Mesenteric fat pad (tissue), 1 donor: ENCODE results near the gene RASA4B. TPM values are rescaled to one million over a fixed set of nuclear protein-coding genes. Genes with fewer than 3 reads are reported as not detected.
A peak's percentile ranks its signal among the peaks of the same experiment; 100 is the strongest.
"Not testable (repeated sequence)": the region's sequence is repeated elsewhere in the genome, so short reads cannot be mapped to it uniquely, and the experiment has no call there.

Source experiments
- DNase-seq: peaks from one replicate; pipeline ENCODE4 v3.0.0-alpha.2; 2020; ENCODE audit warnings: low spot score
- total RNA-seq: library from RNA; stranded (reverse); fragmentation: NEBNext Ultra II Directional; extraction: Animal tissue kit (Norgen Biotek cat#: 25700); gene quantifications from one replicate; pipeline ENCODE4 v1.2.1, GENCODE V29; 2021
- donor health status: DM: yes; HTN: yes; CAD: no.

RASA4B gene
- total RNA-seq, 1 donor from 2014 or later: 16.3 TPM

DNA sequence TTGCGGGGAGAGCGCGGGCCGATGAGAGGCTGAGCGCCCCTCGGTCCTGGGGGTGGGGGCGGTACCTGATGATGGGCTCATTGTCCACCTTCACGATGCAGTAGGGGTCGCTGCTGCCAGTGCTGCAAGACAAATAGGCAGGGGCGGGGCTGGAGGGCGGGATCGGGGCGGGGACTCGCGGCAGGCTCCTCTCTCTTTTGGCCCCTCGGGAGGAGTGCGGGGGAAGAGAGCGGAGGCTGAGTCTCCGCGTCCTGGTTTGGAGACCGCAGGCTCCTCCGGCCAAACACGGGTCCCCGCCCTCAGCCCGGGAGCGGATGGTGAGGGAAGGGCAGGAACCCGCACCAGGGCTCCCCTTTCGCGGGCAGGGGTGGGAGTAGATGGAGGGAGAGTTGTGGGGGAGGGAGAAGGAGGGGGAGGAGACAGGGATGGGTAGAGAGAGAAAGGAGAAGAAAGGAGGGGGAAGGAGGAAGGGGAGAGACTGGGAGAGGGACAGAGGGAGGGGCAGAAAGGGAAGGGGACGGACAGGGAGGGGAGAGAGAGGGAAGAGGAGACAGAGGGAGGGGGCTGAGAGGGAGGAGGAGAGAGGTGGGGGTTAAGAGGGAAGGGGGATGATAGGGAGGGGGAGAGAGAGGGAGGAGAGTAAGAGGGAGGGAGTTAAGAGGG, 5.6 kb downstream of the RASA4B start:
- DNase-seq: not testable (repeated sequence)

DNA sequence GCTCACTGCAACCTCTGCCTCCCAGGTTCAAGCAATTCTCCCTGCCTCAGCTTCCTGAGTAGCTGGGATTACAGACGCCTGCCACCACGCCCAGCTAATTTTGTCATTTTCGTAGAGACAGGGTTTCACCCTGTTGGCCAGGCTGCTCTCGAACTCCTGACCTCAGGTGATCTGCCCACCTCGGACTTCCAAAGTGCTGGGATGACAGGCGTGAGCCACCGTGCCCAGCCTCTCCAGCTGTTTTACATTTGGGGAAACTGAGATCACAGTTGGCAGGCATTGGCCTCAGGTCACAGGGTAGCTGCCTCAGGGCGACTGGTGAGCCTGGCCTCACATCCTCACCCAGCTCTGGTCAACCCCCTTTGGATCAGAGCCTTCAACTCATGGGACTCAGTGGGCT, 7.0 kb downstream of the RASA4B start:
- not testable (repeated sequence) for DNase-seq

DNA sequence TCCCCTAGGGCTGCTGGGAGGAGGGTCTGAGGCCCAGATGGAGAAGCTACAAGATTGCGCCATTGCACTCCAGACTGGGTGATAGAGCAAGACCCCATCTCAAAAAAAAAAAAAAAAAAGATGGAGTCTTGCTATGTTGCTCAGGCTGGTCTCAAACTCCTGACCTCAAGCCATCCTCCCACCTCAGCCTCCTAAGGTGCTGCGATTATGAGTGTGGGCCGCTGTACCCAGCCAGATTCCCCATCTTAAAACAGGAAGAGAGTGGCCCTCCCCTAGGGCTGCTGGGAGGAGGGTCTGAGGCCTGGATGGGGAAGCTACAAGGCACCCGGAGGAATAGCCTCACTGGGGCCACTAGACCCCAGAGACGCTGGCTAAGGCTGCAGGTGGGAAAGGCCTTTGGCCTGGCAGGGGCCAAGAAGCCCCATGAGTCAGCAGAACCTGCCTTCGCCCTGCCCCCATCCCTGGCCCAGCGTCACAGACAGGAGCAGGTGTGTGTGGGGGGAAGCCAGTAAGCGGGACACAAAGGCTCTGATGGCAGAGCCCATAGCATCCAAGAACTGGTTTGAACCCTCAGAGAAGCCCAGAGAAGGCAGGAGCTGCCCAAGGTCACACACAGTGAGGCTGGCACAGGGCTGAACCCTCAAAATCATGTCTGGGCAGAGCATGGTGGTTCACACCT, 10.0 kb downstream of the RASA4B start:
- DNase-seq: not testable (repeated sequence)

DNA sequence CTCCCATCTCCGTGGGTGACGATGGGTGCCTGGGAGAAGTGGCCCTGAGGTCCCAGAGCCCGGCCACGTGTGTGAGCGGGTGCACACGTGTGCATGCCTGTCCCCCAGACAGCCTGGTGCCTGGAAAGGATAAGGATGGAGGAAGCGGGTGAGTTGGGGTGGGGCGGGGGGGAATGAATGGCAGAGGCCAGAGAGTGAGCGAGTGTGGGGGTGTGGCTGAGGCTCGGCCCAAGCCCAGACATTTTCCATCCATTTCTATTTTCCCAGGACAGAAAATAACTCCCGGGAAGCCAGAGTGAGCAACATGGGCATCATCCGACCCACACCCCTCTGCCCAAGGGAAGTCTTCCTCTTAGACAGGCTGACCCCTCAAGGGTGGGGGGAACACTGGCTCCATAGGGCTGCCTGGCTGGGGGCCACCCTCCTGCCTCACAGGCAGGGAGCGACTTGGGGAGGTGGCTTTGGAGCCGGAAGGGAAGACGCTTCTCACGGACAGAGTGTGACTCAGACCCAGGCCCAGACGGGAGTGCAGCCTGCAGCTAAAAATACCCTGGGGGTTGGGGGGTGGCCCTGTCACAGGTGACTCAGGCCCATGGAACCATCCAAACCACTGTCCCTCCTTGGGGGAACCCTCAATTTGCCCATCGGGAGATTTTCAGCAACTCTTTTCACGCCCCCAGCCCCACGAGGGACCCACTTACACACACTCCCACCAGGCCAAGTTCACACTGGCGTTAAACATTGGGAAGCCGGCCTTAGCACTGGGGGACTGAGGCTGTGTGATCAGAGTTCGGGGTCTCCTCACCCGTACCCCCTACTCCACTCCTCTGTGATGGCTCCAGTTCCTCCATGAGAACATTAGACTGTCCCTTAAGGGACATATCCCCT, 12.0 kb downstream of the RASA4B start:
- not testable (repeated sequence) for DNase-seq

DNA sequence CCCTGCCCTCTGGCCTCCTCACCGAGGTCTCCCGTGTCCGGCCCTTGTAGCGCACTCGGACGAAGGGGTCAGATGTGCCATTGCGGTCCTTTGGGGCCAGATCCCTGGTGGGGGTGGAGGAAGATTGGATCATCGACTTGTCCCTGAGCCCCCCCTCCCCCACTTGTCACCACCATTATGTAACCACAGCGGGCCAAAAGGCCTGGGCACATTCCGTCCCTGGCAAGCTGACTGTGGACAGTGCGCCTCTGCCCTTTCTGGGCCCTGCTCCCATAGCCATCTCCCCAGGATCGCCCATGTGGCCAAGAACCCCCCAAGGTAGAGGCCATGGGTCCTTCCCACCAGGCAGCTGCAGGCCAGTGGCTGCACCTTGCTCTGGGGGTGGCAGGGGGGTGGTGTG, 14.4 kb downstream of the RASA4B start:
- not testable (repeated sequence) for DNase-seq

DNA sequence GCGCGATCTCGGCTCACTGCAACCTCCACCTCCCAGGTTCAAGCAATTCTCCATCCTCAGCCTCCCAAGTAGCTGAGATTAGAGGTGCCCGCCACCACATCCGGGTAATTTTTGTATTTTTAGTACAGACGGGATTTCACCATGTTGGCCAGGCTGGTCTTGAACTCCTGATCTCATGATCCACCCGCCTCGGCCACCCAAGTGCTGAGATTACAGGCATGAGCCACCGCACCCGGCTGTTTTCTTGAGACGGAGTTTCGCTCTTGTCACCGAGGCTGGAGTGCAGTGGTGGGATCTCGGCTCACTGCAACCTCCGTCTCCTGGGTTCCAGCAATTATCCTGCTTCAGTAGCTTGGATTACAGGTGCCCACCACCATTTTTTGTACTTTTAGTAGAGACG, 19.3 kb downstream of the RASA4B start:
- not testable (repeated sequence) for DNase-seq

DNA sequence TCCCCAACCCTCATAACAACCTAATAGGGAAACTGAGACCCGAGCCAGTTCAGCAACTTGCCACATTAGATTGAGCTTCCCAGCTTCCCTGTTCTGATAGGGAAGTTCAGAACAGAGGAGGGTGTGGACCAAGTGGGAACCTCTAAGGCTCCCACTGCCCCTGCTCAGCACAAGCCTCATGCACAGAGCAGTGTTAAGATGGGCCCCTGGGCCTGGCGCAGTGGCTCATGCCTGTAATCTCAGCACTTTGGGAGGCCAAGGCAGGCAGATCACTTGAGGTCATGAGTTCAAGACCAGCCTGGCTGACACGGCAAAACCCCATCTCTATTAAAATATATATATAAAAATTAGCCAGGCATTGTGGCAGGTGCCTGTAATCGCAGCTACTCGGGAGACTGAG, 20.3 kb downstream of the RASA4B start:
- DNase-seq: not testable (repeated sequence)

DNA sequence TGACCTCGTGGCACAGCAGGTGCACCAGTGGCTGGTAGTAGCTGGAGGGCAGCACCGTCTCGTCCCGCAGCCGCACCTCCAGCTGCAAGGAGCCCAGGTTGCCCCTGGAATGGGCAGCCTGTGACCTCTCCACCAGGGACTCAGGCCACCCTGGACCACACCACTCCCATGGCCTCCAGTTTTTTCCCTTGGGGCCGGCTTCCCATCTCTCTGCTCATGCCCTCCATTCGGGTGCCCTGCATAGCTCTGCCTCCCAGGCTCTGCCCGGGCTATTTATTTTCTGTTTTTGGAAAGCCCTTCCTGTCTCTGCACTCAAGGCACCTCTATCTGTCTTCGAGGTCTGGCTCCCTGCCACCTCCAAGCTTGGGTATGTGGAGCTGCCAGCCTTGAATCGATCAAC, 20.7 kb downstream of the RASA4B start:
- not testable (repeated sequence) for DNase-seq

DNA sequence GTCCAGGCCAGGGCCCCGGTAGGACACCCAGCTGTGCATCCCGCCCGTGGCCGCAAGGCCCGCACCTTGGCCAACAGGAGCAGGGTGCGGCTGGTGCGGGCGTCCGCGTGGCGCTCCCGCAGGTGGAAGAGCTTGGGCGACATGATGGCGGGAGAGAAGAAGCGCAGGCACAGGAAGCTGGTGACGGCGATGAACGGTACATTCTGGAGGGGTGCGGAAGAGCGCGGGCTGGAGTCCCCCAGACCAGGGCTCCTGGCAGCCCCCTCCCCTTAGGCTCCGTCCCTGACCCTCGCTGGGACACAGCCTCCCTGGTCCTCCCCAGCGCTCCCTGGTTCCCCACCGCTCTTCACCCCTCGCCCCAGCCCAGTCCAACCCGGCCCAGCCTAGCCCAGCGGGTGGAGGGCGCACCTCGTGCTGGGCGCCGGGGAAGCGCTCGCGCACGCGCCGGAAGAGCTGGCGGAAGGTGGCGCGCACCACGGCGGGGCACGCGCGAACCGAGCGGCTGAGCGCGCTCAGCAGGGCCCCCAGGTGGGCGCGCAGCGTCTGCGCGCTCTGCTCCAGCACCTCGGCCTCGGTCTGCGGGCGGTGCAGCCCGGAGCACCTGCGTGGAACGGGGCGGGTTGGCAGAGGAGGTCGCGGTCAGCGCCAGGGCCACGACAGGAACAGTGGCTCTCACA, 23.0 kb downstream of the RASA4B start:
- not testable (repeated sequence) for DNase-seq

DNA sequence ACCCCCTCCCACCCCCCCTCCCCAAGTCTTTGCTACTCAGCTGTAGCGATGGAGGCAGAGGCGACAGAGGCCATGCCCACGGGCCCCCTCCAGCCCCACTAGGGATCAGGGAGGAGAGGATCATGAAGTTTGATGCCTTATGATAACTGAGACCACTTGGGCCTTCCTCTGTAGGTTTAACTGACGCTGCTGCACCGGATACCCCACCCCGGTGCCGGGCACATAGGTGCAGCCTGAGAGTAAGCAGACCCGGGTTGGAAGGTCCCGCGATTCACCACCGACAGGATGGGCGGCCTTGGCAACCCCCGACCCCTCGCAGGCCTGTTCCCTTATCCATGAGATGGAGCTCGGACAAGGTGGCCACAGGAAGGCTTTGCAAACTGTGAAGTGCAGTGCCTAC, 23.6 kb downstream of the RASA4B start:
- DNase-seq: peak; percentile 11

DNA sequence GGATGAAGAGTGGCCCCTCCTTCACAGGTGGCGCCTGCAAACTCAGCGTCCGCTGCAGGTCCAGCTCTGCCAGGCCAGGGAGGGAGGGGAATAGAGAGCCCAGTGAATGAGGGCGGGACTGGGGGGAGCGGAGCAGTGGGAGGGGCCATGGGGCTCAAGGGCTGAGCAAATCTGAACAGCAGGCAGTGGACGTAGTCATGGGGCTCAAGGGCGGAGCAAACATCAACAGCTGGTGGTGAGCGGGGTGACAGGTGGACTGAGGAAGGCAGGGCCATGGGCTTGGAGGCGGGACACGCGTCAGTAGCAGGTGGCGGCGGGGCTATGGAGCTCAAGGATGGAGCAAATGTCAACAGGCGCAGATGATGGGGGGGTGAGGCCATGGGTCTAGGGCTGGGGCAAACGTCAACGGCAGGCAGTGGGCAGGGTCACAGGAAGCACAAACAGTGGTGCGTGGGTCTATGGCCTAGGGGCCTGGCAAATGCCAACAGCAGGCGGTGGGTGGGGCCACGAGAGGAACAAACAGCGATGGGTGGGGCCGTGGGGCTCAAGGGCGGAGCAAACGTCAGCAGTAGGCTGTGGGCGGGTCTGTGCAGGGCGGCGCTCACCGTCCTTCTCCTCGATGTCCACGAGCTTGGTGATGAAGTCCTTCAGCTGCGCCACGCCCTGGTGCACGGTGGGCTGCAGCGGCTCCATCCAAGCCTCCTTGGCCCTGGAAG, 24.2 kb downstream of the RASA4B start:
- not testable (repeated sequence) for DNase-seq

DNA sequence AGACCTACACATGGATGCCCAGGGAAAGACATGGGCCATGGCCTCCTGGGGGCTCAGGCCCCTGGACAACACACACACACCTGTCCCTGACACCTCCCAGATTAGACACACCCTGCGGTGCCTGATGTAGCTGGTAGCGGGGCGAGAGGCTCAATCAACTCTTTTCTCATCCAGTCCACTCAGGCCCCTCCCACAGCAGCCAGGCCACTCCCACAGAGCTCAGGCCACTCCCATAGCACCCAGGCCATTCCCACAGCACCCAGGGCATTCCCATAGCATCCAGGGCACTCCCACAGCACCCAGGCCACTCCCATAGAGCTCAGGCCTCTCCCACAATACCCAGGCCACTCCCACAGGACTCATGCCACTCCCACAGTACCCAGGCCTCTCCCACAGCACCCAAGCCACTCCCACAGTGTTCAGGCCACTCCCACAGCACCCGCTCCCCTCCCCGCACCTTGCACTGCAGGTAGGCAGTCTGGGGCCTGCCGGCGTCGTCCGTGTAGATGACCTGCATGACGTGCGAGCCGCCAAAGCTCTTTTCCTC, 27.0 kb downstream of the RASA4B start:
- DNase-seq: peak; percentile 74

DNA sequence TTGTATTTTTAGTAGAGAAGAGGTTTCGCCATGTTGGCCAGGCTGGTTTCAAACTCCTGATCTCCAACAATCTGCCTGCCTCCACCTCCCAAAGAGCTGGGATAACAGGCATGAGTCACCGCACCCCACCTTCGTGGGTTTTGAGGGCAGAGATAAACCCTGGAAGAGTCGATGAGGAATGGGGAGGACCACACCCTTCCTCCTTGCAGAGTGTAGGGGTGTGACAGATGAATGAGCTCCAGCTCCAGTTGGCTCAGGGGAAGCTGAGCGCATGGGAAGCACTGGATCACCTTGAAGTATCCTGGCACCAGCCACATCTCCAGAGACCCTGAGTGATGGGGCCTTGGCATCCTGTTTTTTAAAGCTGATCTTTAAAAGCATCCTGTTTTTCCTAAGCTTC, 33.3 kb downstream of the RASA4B start:
- not testable (repeated sequence) for DNase-seq

DNA sequence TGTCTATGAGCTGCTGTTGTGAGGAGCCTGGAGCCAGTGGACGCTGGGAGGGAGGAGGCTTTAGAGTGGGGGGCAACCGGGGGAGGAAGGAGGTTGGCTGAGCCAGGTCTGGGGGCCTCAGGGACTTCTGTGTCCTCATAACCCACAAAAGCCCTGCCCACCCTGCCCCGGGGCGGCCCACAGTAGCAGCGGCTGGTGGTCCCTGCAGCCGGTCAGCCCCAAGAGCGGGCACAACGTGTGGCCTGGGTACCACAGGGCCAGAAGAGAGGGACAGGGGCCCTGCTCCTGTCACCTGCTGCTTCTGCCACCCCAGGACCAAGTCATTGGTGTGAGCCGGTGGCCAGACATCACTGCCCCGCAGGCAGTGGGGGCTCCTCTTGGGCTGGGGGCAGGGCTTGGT, 35.6 kb downstream of the RASA4B start:
- not testable (repeated sequence) for DNase-seq

DNA sequence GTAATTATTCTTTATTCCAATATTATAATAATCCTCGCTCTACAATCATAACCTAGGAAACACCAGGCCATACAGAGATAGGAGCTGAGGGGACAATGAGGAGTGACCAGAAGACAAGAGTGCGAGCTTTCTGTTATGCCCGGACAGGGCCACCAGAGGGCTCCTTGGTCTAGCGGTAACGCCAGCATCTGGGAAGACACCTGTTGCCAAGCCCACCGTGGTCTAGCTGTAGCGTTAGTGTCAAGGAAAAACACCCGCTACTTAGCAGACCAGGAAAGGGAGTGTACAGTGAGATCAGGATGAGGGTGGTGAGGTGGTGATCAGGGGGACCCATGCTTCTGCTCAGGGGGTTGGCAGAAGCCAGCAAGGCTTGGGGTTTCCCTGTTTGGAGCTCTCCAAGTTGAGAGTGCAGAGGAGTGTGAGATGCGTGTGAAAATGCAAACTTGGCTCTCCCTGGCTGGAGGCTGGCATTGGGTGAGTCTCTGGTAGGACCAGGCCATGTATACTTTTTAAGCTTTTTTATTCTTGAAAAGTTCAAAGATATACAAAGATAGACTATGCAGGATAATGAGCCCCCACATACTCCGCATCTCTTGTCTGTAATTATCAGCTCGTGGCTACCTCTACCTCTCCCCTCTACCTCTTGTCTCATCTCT, 37.5 kb downstream of the RASA4B start:
- peak; percentile 30 for DNase-seq

DNA sequence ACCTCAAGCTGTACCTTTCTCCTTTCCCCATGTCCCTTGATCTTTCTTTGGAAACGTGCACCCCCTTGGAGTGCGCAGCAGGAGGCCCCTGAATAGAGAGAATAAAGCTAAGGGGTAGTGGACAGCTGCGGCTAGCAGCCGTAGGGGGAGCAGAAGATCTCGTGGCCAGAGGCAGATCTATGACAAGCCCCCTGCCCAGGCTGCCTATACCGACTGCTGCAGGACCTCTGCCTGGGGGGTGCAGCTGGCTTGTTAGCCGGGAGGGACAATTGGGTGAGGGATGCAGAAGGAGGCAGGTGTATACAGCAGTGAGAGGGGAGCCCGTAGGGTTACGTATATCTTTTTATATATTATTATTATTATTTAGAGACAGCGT, 38.4 kb downstream of the RASA4B start:
- not testable (repeated sequence) for DNase-seq

DNA sequence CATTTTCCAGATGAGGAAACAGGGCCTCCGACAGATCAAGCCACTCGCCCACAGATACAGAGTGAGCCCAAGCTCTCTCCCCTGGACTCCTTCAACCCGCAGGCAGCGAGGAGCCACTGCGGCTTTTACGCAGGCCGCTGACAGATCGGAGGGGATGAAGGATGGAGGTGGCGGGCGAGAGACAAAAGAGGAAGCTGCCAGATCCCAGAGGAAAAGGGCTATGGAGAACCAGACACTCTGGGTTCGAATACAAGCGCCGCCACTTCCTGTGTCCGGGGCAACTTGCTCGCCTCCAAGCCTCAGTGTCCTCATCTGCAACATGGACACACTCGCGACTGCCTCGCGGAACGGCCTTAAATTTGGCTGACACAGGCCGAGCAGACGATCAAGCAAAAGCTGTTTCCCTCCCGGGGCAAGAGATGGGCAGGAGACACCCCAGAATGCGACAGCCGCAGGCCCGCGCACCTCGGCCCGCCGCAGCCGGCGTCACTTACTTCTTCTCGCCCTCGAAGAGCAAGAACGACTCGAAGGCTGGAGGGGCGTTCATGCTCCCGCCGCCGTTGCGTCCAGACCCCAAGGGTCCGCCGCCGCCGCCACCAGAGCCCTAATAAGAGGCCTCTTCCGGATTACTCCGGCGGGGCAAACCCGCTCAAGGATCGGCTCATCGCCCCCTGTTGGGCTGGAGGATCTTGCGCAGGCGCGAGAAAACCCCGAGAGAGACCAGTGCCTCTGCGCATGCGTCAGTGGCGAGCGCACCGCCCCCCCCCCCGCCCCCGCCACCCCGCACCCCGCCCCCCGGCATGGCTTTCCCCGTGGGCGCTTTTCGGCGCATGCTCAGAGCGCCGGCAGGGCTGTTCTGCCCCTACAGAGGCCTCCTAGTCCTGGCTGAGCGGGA, 39.0 kb downstream of the RASA4B start, which contains the start of gene POLR2J:
Gene POLR2J (minus strand): TSS at position 609 of the 895 bp plus-strand sequence. CDS start 62 bp downstream, at position 547.
- DNase-seq: peak; percentile 90

DNA sequence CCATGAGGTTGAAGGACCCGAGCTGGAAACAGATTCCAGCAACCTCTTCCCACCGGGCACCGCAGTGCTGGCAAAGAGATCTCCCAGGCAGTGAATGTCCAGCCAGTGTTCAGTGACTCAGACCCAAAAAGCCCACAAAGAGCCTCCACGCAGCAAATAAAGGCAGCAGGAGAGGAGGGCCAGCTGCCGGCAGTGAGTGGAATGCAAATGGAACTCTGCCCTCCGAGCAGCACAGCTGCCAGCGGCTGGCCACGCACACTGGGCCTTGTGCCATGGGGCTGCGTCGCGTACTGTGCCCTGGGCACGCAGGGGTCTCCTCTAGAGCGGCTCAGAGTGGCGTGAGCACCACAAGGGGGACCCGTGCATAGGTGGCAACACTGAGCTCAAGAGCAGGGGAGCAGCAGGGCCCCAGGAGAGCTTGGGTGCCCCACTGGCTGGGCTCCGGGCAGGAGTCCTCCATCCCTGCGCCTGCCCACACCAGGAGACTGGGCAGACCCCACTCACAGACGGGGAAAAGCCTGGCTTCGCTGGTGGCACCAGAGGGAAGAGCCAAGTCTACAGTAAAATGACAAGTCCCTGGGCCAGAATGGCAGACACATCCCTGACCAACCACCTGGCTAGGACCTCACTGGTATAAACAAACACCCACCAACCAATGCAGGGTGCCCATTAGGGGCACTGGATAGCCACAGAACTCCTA, 42.7 kb downstream of the RASA4B start:
- DNase-seq: peak; percentile 22
